ENCODE results near the gene GFI1.
"Not testable (repeated sequence)": the region's sequence is repeated elsewhere in the genome, so short reads cannot be mapped to it uniquely, and the experiment has no call there.

The GFI1 gene

GRCh38 chr1:92486251-92487077 is at the start of gene GFI1:
TSS of gene GFI1 (minus strand) at chr1:92486925. CDS start at chr1:92483487, 3,438 bp downstream.
- DNase-seq (ENCODE audit: low spot score): no peak

GRCh38 chr1:92532371-92532770 is 45.6 kb upstream of the GFI1 start:
- not testable (repeated sequence) for DNase-seq (ENCODE audit: low spot score)

- DNase-seq (ENCODE audit: low spot score): not testable (repeated sequence)
Measured at GRCh38 chr1:92531939-92532338, 45.2 kb upstream of the GFI1 start.

GRCh38 chr1:92527670-92528069 is 40.9 kb upstream of the GFI1 start:
- DNase-seq (ENCODE audit: low spot score): no peak

- DNase-seq (ENCODE audit: low spot score): not testable (repeated sequence)
Measured at GRCh38 chr1:92524944-92525590, 38.3 kb upstream of the GFI1 start.

- DNase-seq (ENCODE audit: low spot score): no peak
Measured at GRCh38 chr1:92519043-92519442, 32.3 kb upstream of the GFI1 start.

- no peak for DNase-seq (ENCODE audit: low spot score)
Measured at GRCh38 chr1:92516574-92516973, 29.8 kb upstream of the GFI1 start.

GRCh38 chr1:92515796-92516201 is 29.1 kb upstream of the GFI1 start:
- DNase-seq (ENCODE audit: low spot score): no peak

GRCh38 chr1:92511541-92511940 is 24.8 kb upstream of the GFI1 start:
- DNase-seq (ENCODE audit: low spot score): no peak

- no peak for DNase-seq (ENCODE audit: low spot score)
Measured at GRCh38 chr1:92509619-92510018, 22.9 kb upstream of the GFI1 start.

GRCh38 chr1:92505015-92505692 is 18.4 kb upstream of the GFI1 start:
- DNase-seq (ENCODE audit: low spot score): no peak

- no peak for DNase-seq (ENCODE audit: low spot score)
Measured at GRCh38 chr1:92504291-92505014, 17.7 kb upstream of the GFI1 start.

GRCh38 chr1:92503926-92504285 is 17.2 kb upstream of the GFI1 start:
- DNase-seq (ENCODE audit: low spot score): no peak

- no peak for DNase-seq (ENCODE audit: low spot score)
Measured at GRCh38 chr1:92503043-92503925, 16.6 kb upstream of the GFI1 start.

- no peak for DNase-seq (ENCODE audit: low spot score)
Measured at GRCh38 chr1:92502247-92502646, 15.5 kb upstream of the GFI1 start.

GRCh38 chr1:92500552-92500951 is 13.8 kb upstream of the GFI1 start:
- DNase-seq (ENCODE audit: low spot score): no peak

GRCh38 chr1:92495392-92496063 is 8.8 kb upstream of the GFI1 start:
- no peak for DNase-seq (ENCODE audit: low spot score)

- DNase-seq (ENCODE audit: low spot score): no peak
Measured at GRCh38 chr1:92494485-92495141, 7.9 kb upstream of the GFI1 start.

- DNase-seq (ENCODE audit: low spot score): no peak
Measured at GRCh38 chr1:92493139-92493538, 6.4 kb upstream of the GFI1 start.

- no peak for DNase-seq (ENCODE audit: low spot score)
Measured at GRCh38 chr1:92488832-92489231, 2.1 kb upstream of the GFI1 start.
